ENCODE results near the gene PAM16. TPM values are rescaled to one million over a fixed set of nuclear protein-coding genes. Genes with fewer than 3 reads are reported as not detected.
A peak's percentile ranks its signal among the peaks of the same experiment; 100 is the strongest.

PAM16 gene
- total RNA-seq, 1 donor, result 20.2 TPM

- DNase-seq (ENCODE audit: low read depth), result no peak
- H3K4me3 ChIP-seq (ENCODE audit: low read depth, low read length), result no peak overlapping the region
- TF ChIP-seq CTCF (IDR thresholded peaks at IDR 0.05; ENCODE audit: insufficient read depth, low read length), result no peak
Measured at GRCh38 chr16:4342866-4343744, 8.0 kb downstream of the PAM16 start.

GRCh38 chr16:4341250-4341649, 9.9 kb downstream of the PAM16 start:
- TF ChIP-seq CTCF (IDR thresholded peaks at IDR 0.05; ENCODE audit: insufficient read depth, low read length), result no peak
- DNase-seq (ENCODE audit: low read depth), result no peak
- H3K4me3 ChIP-seq (ENCODE audit: low read depth, low read length), result no peak overlapping the region

- no peak for TF ChIP-seq CTCF (IDR thresholded peaks at IDR 0.05; ENCODE audit: insufficient read depth, low read length)
- DNase-seq (ENCODE audit: low read depth), result no peak
- no peak overlapping the region for H3K4me3 ChIP-seq (ENCODE audit: low read depth, low read length)
Measured at GRCh38 chr16:4340443-4340842, 10.7 kb downstream of the PAM16 start.

GRCh38 chr16:4339909-4340308, 11.2 kb downstream of the PAM16 start:
- no peak overlapping the region for H3K4me3 ChIP-seq (ENCODE audit: low read depth, low read length)
- DNase-seq (ENCODE audit: low read depth), result peak; percentile 47
- no peak for TF ChIP-seq CTCF (IDR thresholded peaks at IDR 0.05; ENCODE audit: insufficient read depth, low read length)

- TF ChIP-seq CTCF (IDR thresholded peaks at IDR 0.05; ENCODE audit: insufficient read depth, low read length), result no peak
- DNase-seq (ENCODE audit: low read depth), result no peak
- no peak overlapping the region for H3K4me3 ChIP-seq (ENCODE audit: low read depth, low read length)
Measured at GRCh38 chr16:4339455-4339854, 11.7 kb downstream of the PAM16 start.

GRCh38 chr16:4338712-4339299, 12.3 kb downstream of the PAM16 start:
- TF ChIP-seq CTCF (IDR thresholded peaks at IDR 0.05; ENCODE audit: insufficient read depth, low read length), result no peak
- no peak for DNase-seq (ENCODE audit: low read depth)
- H3K4me3 ChIP-seq (ENCODE audit: low read depth, low read length), result no peak overlapping the region
